Trophoblast cell (in vitro differentiated cells and primary cell): ENCODE results near the gene ZFYVE28.

Experiments
- DNase-seq, 2 donors: peaks; one replicate each; pipeline ENCODE4 v3.0.0-alpha.2; 2016
- H2AFZ ChIP-seq: 2 replicates; pipeline ENCODE4 v1.6.1; 2013; ENCODE audit warnings: low read length, moderate library complexity, mild to moderate bottlenecking; ENCODE audit not compliant: insufficient read depth, poor library complexity
- H2AK5ac ChIP-seq: 2 replicates; pipeline ENCODE4 v1.6.1; 2013; ENCODE audit warnings: mild to moderate bottlenecking, low read length
- H2BK120ac ChIP-seq: 2 replicates; pipeline ENCODE4 v1.6.1; 2013; ENCODE audit warnings: low read length, mild to moderate bottlenecking, moderate library complexity; ENCODE audit not compliant: insufficient read depth, poor library complexity
- H2BK12ac ChIP-seq: 2 replicates; pipeline ENCODE4 v1.6.1; 2013; ENCODE audit warnings: mild to moderate bottlenecking, low read length, moderate library complexity
- H2BK5ac ChIP-seq: 2 replicates; pipeline ENCODE4 v1.6.1; 2013; ENCODE audit warnings: low read length, low read depth, moderate library complexity, mild to moderate bottlenecking; ENCODE audit not compliant: poor library complexity
- H3K14ac ChIP-seq: 2 replicates; pipeline ENCODE4 v1.6.1; 2013; ENCODE audit warnings: mild to moderate bottlenecking, low read length
- H3K18ac ChIP-seq: 2 replicates; pipeline ENCODE4 v1.6.1; 2013; ENCODE audit warnings: mild to moderate bottlenecking, low read length
- H3K23ac ChIP-seq: 2 replicates; pipeline ENCODE4 v1.6.1; 2013; ENCODE audit warnings: low read length
- H3K27ac ChIP-seq: 2 replicates; pipeline ENCODE4 v1.5.1; 2013; ENCODE audit warnings: low read depth, mild to moderate bottlenecking, inconsistent platforms, low read length, moderate library complexity
- H3K27me3 ChIP-seq: 2 replicates; pipeline ENCODE4 v1.6.1; 2013; ENCODE audit warnings: inconsistent platforms, mild to moderate bottlenecking, low read length, moderate library complexity; ENCODE audit not compliant: insufficient read depth
- H3K36me3 ChIP-seq, 2 experiments: 1 replicate in 1 of 2; 2 replicates in 1 of 2; pipeline ENCODE4 v1.6.1; 2013; ENCODE audit warnings: low read length in 2 of 2, mild to moderate bottlenecking in 2 of 2, moderate library complexity in 1 of 2; ENCODE audit not compliant: insufficient read depth in 2 of 2, control insufficient read depth in 1 of 2
- H3K4ac ChIP-seq: 2 replicates; pipeline ENCODE4 v1.6.1; 2013; ENCODE audit warnings: low read depth, mild to moderate bottlenecking, low read length, moderate library complexity
- H3K4me1 ChIP-seq, 2 experiments: 1 replicate in 1 of 2; 2 replicates in 1 of 2; pipeline ENCODE4 v1.6.1; 2013; ENCODE audit warnings: low read length in 2 of 2, mild to moderate bottlenecking in 2 of 2, moderate library complexity in 1 of 2; ENCODE audit not compliant: insufficient read depth in 2 of 2, control insufficient read depth in 1 of 2
- H3K4me2 ChIP-seq: 2 replicates; pipeline ENCODE4 v1.6.1; 2013; ENCODE audit warnings: inconsistent platforms, mild to moderate bottlenecking, low read length, moderate library complexity
- H3K4me3 ChIP-seq: 2 replicates; pipeline ENCODE4 v1.5.1; 2013; ENCODE audit warnings: mild to moderate bottlenecking, low read depth, low read length, inconsistent platforms
- H3K79me1 ChIP-seq: one replicate; pipeline ENCODE4 v1.6.1; 2013; ENCODE audit warnings: low read length
- H3K79me2 ChIP-seq: 2 replicates; pipeline ENCODE4 v1.6.1; 2013; ENCODE audit warnings: low read length, mild to moderate bottlenecking; ENCODE audit not compliant: control insufficient read depth, insufficient read depth, poor library complexity
- H3K9ac ChIP-seq: 2 replicates; pipeline ENCODE4 v1.6.1; 2013; ENCODE audit warnings: mild to moderate bottlenecking, low read length
- H3K9me3 ChIP-seq: 2 replicates; pipeline ENCODE4 v1.6.1; 2013; ENCODE audit warnings: low read depth, mild to moderate bottlenecking, control low read depth, inconsistent platforms, low read length; ENCODE audit not compliant: insufficient read depth
- H4K12ac ChIP-seq: 2 replicates; pipeline ENCODE4 v1.6.1; 2013; ENCODE audit warnings: low read depth, mild to moderate bottlenecking, low read length, moderate library complexity
- H4K8ac ChIP-seq: 2 replicates; pipeline ENCODE4 v1.6.1; 2013; ENCODE audit warnings: low read depth, mild to moderate bottlenecking, low read length, moderate library complexity
- H4K91ac ChIP-seq: one replicate; pipeline ENCODE4 v1.6.1; 2013; ENCODE audit warnings: low read depth, mild to moderate bottlenecking, low read length, moderate library complexity
- WGBS: extraction: QIAGEN DNeasy Blood & Tissue Kit; methylation state at CpG from one replicate; pipeline ENCODE4 v1.1.7; 2013; ENCODE audit warnings: missing lambda C conversion rate; ENCODE audit not compliant: insufficient read length, insufficient coverage; ENCODE audit errors: extremely low coverage; 5-methylcytosine and 5-hydroxymethylcytosine counted together

The ZFYVE28 gene

GRCh38 chr4:2399631-2400190, 18.7 kb downstream of the ZFYVE28 start:
- Histone ChIP-seq H3K79me1 (no peaks in the 10 kb centered on the region), H3K79me2 (no peaks in the 10 kb centered on the region), H4K8ac (no peak overlapping the region), H3K18ac (no peak overlapping the region), H4K12ac (no peak overlapping the region), H3K9ac (no peak overlapping the region), H2AFZ (no peak overlapping the region), H3K36me3 (no peaks in the 10 kb centered on the region), H3K4me2 (no peak overlapping the region), H2BK12ac (no peak overlapping the region), H2BK5ac (no peak overlapping the region), H3K23ac (no peak overlapping the region), H3K4me3 (no peak overlapping the region), H2BK120ac (no peak overlapping the region), H3K9me3 (peaks cover 10% of the 10 kb centered on the region), H2AK5ac (no peak overlapping the region), H3K4ac (no peak overlapping the region), H4K91ac (no peak overlapping the region), H3K4me1 (peaks cover 0 to 4% of the 10 kb centered on the region in 2 experiments), H3K27ac (no peak overlapping the region), H3K27me3 (no peaks in the 10 kb centered on the region), H3K14ac (no peak overlapping the region)
- WGBS, result no CpG with 5 or more reads among the region's 28 CpGs
- no peak for DNase-seq

- Histone ChIP-seq H2BK120ac (no peak overlapping the region), H2AFZ (no peak overlapping the region), H3K23ac (no peak overlapping the region), H3K79me2 (no peaks in the 10 kb centered on the region), H3K27ac (no peak overlapping the region), H2BK5ac (no peak overlapping the region), H3K36me3 (no peaks in the 10 kb centered on the region), H3K18ac (no peak overlapping the region), H3K4me3 (no peak overlapping the region), H3K79me1 (no peaks in the 10 kb centered on the region), H3K14ac (no peak overlapping the region), H2BK12ac (no peak overlapping the region), H2AK5ac (no peak overlapping the region), H4K8ac (no peak overlapping the region), H3K9ac (no peak overlapping the region), H3K4ac (no peak overlapping the region), H4K91ac (no peak overlapping the region), H3K9me3 (peaks cover 12% of the 10 kb centered on the region), H3K27me3 (no peaks in the 10 kb centered on the region), H3K4me1 (peaks cover 0 to 4% of the 10 kb centered on the region in 2 experiments), H3K4me2 (no peak overlapping the region), H4K12ac (no peak overlapping the region)
- no CpG with 5 or more reads among the region's 10 CpGs for WGBS
- no peak for DNase-seq
These were observed 19.2 kb downstream of the ZFYVE28 start for GRCh38 chr4:2399216-2399615.

- no peak overlapping the region for H3K14ac ChIP-seq
- no peak overlapping the region for H2BK5ac ChIP-seq
- H3K4me1 ChIP-seq, result peaks cover 2 to 5% of the 10 kb centered on the region in 2 experiments
- no CpG with 5 or more reads among the region's 20 CpGs for WGBS
- H3K27ac ChIP-seq, result no peak overlapping the region
- H3K9ac ChIP-seq, result no peak overlapping the region
- H3K9me3 ChIP-seq, result peaks cover 11% of the 10 kb centered on the region
- H2BK12ac ChIP-seq, result no peak overlapping the region
- no peak overlapping the region for H3K18ac ChIP-seq
- H3K27me3 ChIP-seq, result no peaks in the 10 kb centered on the region
- H4K12ac ChIP-seq, result no peak overlapping the region
- H3K36me3 ChIP-seq, result no peaks in the 10 kb centered on the region
- H2BK120ac ChIP-seq, result no peak overlapping the region
- H2AFZ ChIP-seq, result no peak overlapping the region
- H3K79me2 ChIP-seq, result no peaks in the 10 kb centered on the region
- no peak overlapping the region for H4K8ac ChIP-seq
- no peak overlapping the region for H4K91ac ChIP-seq
- H2AK5ac ChIP-seq, result no peak overlapping the region
- H3K79me1 ChIP-seq, result no peaks in the 10 kb centered on the region
- no peak for DNase-seq
- H3K23ac ChIP-seq, result no peak overlapping the region
- no peak overlapping the region for H3K4ac ChIP-seq
- no peak overlapping the region for H3K4me2 ChIP-seq
- H3K4me3 ChIP-seq, result no peak overlapping the region
These were observed 20.7 kb downstream of the ZFYVE28 start for GRCh38 chr4:2397596-2398379.

GRCh38 chr4:2396781-2397368, 21.6 kb downstream of the ZFYVE28 start:
- no peak for DNase-seq
- no peaks in the 10 kb centered on the region for H3K79me1 ChIP-seq
- H4K91ac ChIP-seq, result no peak overlapping the region
- H3K9ac ChIP-seq, result no peak overlapping the region
- H3K18ac ChIP-seq, result no peak overlapping the region
- H3K4ac ChIP-seq, result no peak overlapping the region
- no peak overlapping the region for H2BK12ac ChIP-seq
- H3K4me3 ChIP-seq, result no peak overlapping the region
- H3K79me2 ChIP-seq, result no peaks in the 10 kb centered on the region
- H2AFZ ChIP-seq, result no peak overlapping the region
- no CpG with 5 or more reads among the region's 21 CpGs for WGBS
- H2BK120ac ChIP-seq, result no peak overlapping the region
- H4K8ac ChIP-seq, result no peak overlapping the region
- H4K12ac ChIP-seq, result no peak overlapping the region
- H2AK5ac ChIP-seq, result no peak overlapping the region
- H2BK5ac ChIP-seq, result no peak overlapping the region
- no peaks in the 10 kb centered on the region for H3K27me3 ChIP-seq
- no peak overlapping the region for H3K4me2 ChIP-seq
- H3K4me1 ChIP-seq, result peaks cover 2 to 3% of the 10 kb centered on the region in 2 experiments
- H3K14ac ChIP-seq, result no peak overlapping the region
- no peaks in the 10 kb centered on the region for H3K36me3 ChIP-seq
- H3K27ac ChIP-seq, result no peak overlapping the region
- peaks cover 11% of the 10 kb centered on the region for H3K9me3 ChIP-seq
- H3K23ac ChIP-seq, result no peak overlapping the region
